Measurements from ENCODE around the gene ANXA8.

Gene ANXA8

GRCh38 chr10:47449102-47449978 lies 34.6 kb downstream of the ANXA8 start:
- ATAC-seq (ENCODE audit: insufficient read depth, low read depth) (peak; percentile 41), DNase-seq (no peak)
- Histone ChIP-seq H3K9ac (ENCODE audit: low read depth, low read length) (no peak overlapping the region), H3K4me2 (ENCODE audit: insufficient read depth, low read length) (no peak overlapping the region), H3K9me3 (ENCODE audit: insufficient read depth, low read length, severe bottlenecking) (no peaks in the 10 kb centered on the region), H2AFZ (ENCODE audit: low read depth, low read length) (no peak overlapping the region), H3K4me3 (ENCODE audit: low read depth in 1 of 2, low read length in 2 of 2) (no peak overlapping the region), H3K4me1 (ENCODE audit: insufficient read depth, low read length) (no peaks in the 10 kb centered on the region), H3K79me2 (ENCODE audit: insufficient read depth, low read length) (no peaks in the 10 kb centered on the region), H3K27me3 (ENCODE audit: insufficient read depth, low read length, poor library complexity) (peaks cover 10% of the 10 kb centered on the region), H4K20me1 (ENCODE audit: insufficient read depth, low read length) (no peaks in the 10 kb centered on the region), H3K27ac (ENCODE audit: low read length) (no peak overlapping the region), H3K36me3 (ENCODE audit: insufficient read depth, low read length) (no peaks in the 10 kb centered on the region)
- TF ChIP-seq EZH2 (IDR thresholded peaks at IDR 0.05; ENCODE audit: borderline replicate concordance, low read depth, low read length, severe bottlenecking), result no peak
- no peak for TF ChIP-seq CTCF (IDR thresholded peaks at IDR 0.05; ENCODE audit: borderline replicate concordance, extremely low read depth, low read length, poor library complexity, severe bottlenecking)

- TF ChIP-seq CTCF (IDR thresholded peaks at IDR 0.05; ENCODE audit: borderline replicate concordance, extremely low read depth, low read length, poor library complexity, severe bottlenecking) (no peak), EZH2 (IDR thresholded peaks at IDR 0.05; ENCODE audit: borderline replicate concordance, low read depth, low read length, severe bottlenecking) (no peak)
- H3K79me2 ChIP-seq (ENCODE audit: insufficient read depth, low read length), result no peaks in the 10 kb centered on the region
- H3K27me3 ChIP-seq (ENCODE audit: insufficient read depth, low read length, poor library complexity), result peaks cover 8% of the 10 kb centered on the region
- H4K20me1 ChIP-seq (ENCODE audit: insufficient read depth, low read length), result no peaks in the 10 kb centered on the region
- ATAC-seq (ENCODE audit: insufficient read depth, low read depth) (no peak), DNase-seq (no peak)
- no peak overlapping the region for H3K4me3 ChIP-seq (ENCODE audit: low read depth in 1 of 2, low read length in 2 of 2)
- H3K9ac ChIP-seq (ENCODE audit: low read depth, low read length), result no peak overlapping the region
- H2AFZ ChIP-seq (ENCODE audit: low read depth, low read length), result no peak overlapping the region
- no peaks in the 10 kb centered on the region for H3K9me3 ChIP-seq (ENCODE audit: insufficient read depth, low read length, severe bottlenecking)
- no peak overlapping the region for H3K27ac ChIP-seq (ENCODE audit: low read length)
- H3K4me2 ChIP-seq (ENCODE audit: insufficient read depth, low read length), result no peak overlapping the region
- H3K36me3 ChIP-seq (ENCODE audit: insufficient read depth, low read length), result no peaks in the 10 kb centered on the region
- H3K4me1 ChIP-seq (ENCODE audit: insufficient read depth, low read length), result no peaks in the 10 kb centered on the region
Measured at GRCh38 chr10:47447705-47448104, 36.2 kb downstream of the ANXA8 start.

GRCh38 chr10:47447209-47447608 lies 36.7 kb downstream of the ANXA8 start:
- H3K27ac ChIP-seq (ENCODE audit: low read length), result no peak overlapping the region
- no peak for ATAC-seq (ENCODE audit: insufficient read depth, low read depth)
- no peaks in the 10 kb centered on the region for H3K4me1 ChIP-seq (ENCODE audit: insufficient read depth, low read length)

More at GRCh38 chr10:47447209-47447608, 36.7 kb downstream of the ANXA8 start:
- Histone ChIP-seq H3K27me3 (ENCODE audit: insufficient read depth, low read length, poor library complexity) (peaks cover 9% of the 10 kb centered on the region), H3K36me3 (ENCODE audit: insufficient read depth, low read length) (no peaks in the 10 kb centered on the region), H3K4me2 (ENCODE audit: insufficient read depth, low read length) (no peak overlapping the region), H3K79me2 (ENCODE audit: insufficient read depth, low read length) (no peaks in the 10 kb centered on the region), H4K20me1 (ENCODE audit: insufficient read depth, low read length) (no peaks in the 10 kb centered on the region), H3K4me3 (ENCODE audit: low read depth in 1 of 2, low read length in 2 of 2) (no peak overlapping the region), H3K9me3 (ENCODE audit: insufficient read depth, low read length, severe bottlenecking) (no peaks in the 10 kb centered on the region), H2AFZ (ENCODE audit: low read depth, low read length) (no peak overlapping the region), H3K9ac (ENCODE audit: low read depth, low read length) (no peak overlapping the region)
- DNase-seq, result no peak
- TF ChIP-seq CTCF (IDR thresholded peaks at IDR 0.05; ENCODE audit: borderline replicate concordance, extremely low read depth, low read length, poor library complexity, severe bottlenecking) (no peak), EZH2 (IDR thresholded peaks at IDR 0.05; ENCODE audit: borderline replicate concordance, low read depth, low read length, severe bottlenecking) (no peak)

Data from DND-41 (cell line).